GM12892 (cell line): Measurements from ENCODE around the gene CAPZB.

Experiments
- DNase-seq: peaks from one replicate; pipeline ENCODE4 v3.0.0; 2011; ENCODE audit not compliant: insufficient read length
- FAIRE-seq: peaks from 2 replicates; lab custom pipeline; 2011; peaks lifted over from hg19 to GRCh38; lab: Jason Lieb, UNC
- POLR2A ChIP-seq: IDR thresholded peaks from 2 replicates; pipeline ENCODE4 v1.6.1; 2011; ENCODE audit warnings: low read depth, low read length, control low read depth
- POLR2AphosphoS5 ChIP-seq: IDR thresholded peaks from 2 replicates; pipeline ENCODE4 v1.6.1; 2011; ENCODE audit warnings: low read depth, low read length, control low read depth
- TAF1 ChIP-seq: IDR thresholded peaks from 2 replicates; pipeline ENCODE4 v1.6.1; 2011; ENCODE audit warnings: low read depth, mild to moderate bottlenecking, control low read depth, low read length, borderline replicate concordance

CAPZB gene

GRCh38 chr1:19393046-19393445 lies 92.3 kb downstream of the CAPZB start:
- DNase-seq (no peak), FAIRE-seq (no peak)
- TF ChIP-seq TAF1: no peak
- no peak for TF ChIP-seq POLR2A
- TF ChIP-seq POLR2AphosphoS5: no peak

GRCh38 chr1:19392221-19392620 lies 93.1 kb downstream of the CAPZB start:
- no peak for FAIRE-seq
- DNase-seq: no peak
- TF ChIP-seq TAF1: no peak
- no peak for TF ChIP-seq POLR2AphosphoS5
- no peak for TF ChIP-seq POLR2A

- FAIRE-seq (no peak), DNase-seq (no peak)
- no peak for TF ChIP-seq TAF1
- no peak for TF ChIP-seq POLR2A
- no peak for TF ChIP-seq POLR2AphosphoS5
These were observed 93.8 kb downstream of the CAPZB start for GRCh38 chr1:19391596-19391981.

GRCh38 chr1:19390901-19391595 lies 94.3 kb downstream of the CAPZB start:
- DNase-seq: peak; percentile 64
- FAIRE-seq: peak; percentile 81
- TF ChIP-seq POLR2A (no peak), TAF1 (no peak)

GRCh38 chr1:19390166-19390850 lies 95.0 kb downstream of the CAPZB start:
- DNase-seq (no peak), FAIRE-seq (peak; percentile 38)
- TF ChIP-seq TAF1 (no peak), POLR2AphosphoS5 (no peak), POLR2A (no peak)

GRCh38 chr1:19388980-19389379 lies 96.4 kb downstream of the CAPZB start:
- DNase-seq (no peak), FAIRE-seq (no peak)
- TF ChIP-seq POLR2AphosphoS5 (no peak), TAF1 (no peak), POLR2A (no peak)

- FAIRE-seq: no peak
- TF ChIP-seq POLR2A (no peak), POLR2AphosphoS5 (no peak), TAF1 (no peak)
- DNase-seq: no peak
These were observed 98.3 kb downstream of the CAPZB start for GRCh38 chr1:19387045-19387467.

- no peak for TF ChIP-seq TAF1
- no peak for TF ChIP-seq POLR2AphosphoS5
- no peak for TF ChIP-seq POLR2A
- DNase-seq (no peak), FAIRE-seq (no peak)
These were observed 99.3 kb downstream of the CAPZB start for GRCh38 chr1:19385869-19386591.

- no peak for FAIRE-seq
- no peak for TF ChIP-seq POLR2AphosphoS5
- no peak for TF ChIP-seq POLR2A
- TF ChIP-seq TAF1: no peak
- no peak for DNase-seq
These were observed 100.1 kb downstream of the CAPZB start for GRCh38 chr1:19385221-19385620.

- TF ChIP-seq TAF1: no peak
- no peak for TF ChIP-seq POLR2A
- no peak for TF ChIP-seq POLR2AphosphoS5
- no peak for FAIRE-seq
- no peak for DNase-seq
These were observed 100.6 kb downstream of the CAPZB start for GRCh38 chr1:19384772-19385187.

- TF ChIP-seq TAF1: no peak
- TF ChIP-seq POLR2AphosphoS5: no peak
- no peak for TF ChIP-seq POLR2A
- FAIRE-seq: no peak
- DNase-seq: no peak
These were observed 101.2 kb downstream of the CAPZB start for GRCh38 chr1:19384113-19384512.

GRCh38 chr1:19382222-19382621 lies 103.1 kb downstream of the CAPZB start:
- FAIRE-seq: no peak
- no peak for DNase-seq
- no peak for TF ChIP-seq POLR2A
- TF ChIP-seq TAF1: no peak
- no peak for TF ChIP-seq POLR2AphosphoS5
